Neural progenitor cell (in vitro differentiated cells): ENCODE measurements around the gene USP49.

ENCODE experiments used
- EZH2 ChIP-seq: fragments of 200-600 bp; sonication (generic); IDR thresholded peaks from 2 replicates; pipeline ENCODE4 v1.6.1; 2017; ENCODE audit warnings: antibody characterized with exemption, mild to moderate bottlenecking, moderate library complexity
- EZH2phosphoT487 ChIP-seq: fragments of 200-600 bp; sonication (generic); IDR thresholded peaks from 2 replicates; pipeline ENCODE4 v1.6.1; 2017; ENCODE audit warnings: antibody characterized with exemption
- TF ChIP-seq, protein P1 (sequence below): fragments of 200-600 bp; sonication (generic); IDR thresholded peaks from 2 replicates; pipeline ENCODE4 v1.5.1; 2017; ENCODE audit warnings: antibody characterized with exemption, mild to moderate bottlenecking

GRCh38 chr6:41900861-41901260 lies 5.7 kb upstream of the USP49 start:
- TF ChIP-seq, protein P1, sequence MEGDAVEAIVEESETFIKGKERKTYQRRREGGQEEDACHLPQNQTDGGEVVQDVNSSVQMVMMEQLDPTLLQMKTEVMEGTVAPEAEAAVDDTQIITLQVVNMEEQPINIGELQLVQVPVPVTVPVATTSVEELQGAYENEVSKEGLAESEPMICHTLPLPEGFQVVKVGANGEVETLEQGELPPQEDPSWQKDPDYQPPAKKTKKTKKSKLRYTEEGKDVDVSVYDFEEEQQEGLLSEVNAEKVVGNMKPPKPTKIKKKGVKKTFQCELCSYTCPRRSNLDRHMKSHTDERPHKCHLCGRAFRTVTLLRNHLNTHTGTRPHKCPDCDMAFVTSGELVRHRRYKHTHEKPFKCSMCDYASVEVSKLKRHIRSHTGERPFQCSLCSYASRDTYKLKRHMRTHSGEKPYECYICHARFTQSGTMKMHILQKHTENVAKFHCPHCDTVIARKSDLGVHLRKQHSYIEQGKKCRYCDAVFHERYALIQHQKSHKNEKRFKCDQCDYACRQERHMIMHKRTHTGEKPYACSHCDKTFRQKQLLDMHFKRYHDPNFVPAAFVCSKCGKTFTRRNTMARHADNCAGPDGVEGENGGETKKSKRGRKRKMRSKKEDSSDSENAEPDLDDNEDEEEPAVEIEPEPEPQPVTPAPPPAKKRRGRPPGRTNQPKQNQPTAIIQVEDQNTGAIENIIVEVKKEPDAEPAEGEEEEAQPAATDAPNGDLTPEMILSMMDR: no peak
- TF ChIP-seq EZH2: no peak
- TF ChIP-seq EZH2phosphoT487: no peak
